Right lobe of liver (tissue), 6 donors: Measurements from ENCODE around the gene HECTD4. TPM values are rescaled to one million over a fixed set of nuclear protein-coding genes. Genes with fewer than 3 reads are reported as not detected.

Source experiments
- ATAC-seq, 4 donors: fragments of 200-7000 bp; cut with Tn5 transposase; one replicate each; pipeline ENCODE4 v1.9.1; 2020; ENCODE audit warnings: mild to moderate bottlenecking in 4 of 4, moderate library complexity in 4 of 4
- DNase-seq, 3 donors: peaks; one replicate each; pipeline ENCODE4 v3.0.0-alpha.2; 2020
- H3K27ac ChIP-seq, 3 donors: fragments of 200-600 bp; one replicate each; pipeline ENCODE4 v1.8.0; 2022
- H3K27me3 ChIP-seq, 2 donors: fragments of 200-600 bp; one replicate each; pipeline ENCODE4 v1.8.0; 2022
- H3K36me3 ChIP-seq, 4 donors: fragments of 200-600 bp; sonication (generic) in 1 of 4; one replicate each; pipeline versions ENCODE4 v1.5.1 to v1.8.0; 2017 to 2022; ENCODE audit warnings: control low read depth in 1 of 4
- H3K4me1 ChIP-seq, 4 donors: fragments of 200-600 bp; sonication (generic) in 1 of 4; one replicate each; pipeline versions ENCODE4 v1.5.1 to v1.8.0; 2017 to 2022; ENCODE audit warnings: control low read depth in 1 of 4
- H3K4me3 ChIP-seq, 3 donors: fragments of 200-600 bp; one replicate each; pipeline ENCODE4 v1.8.0; 2022
- H3K9me3 ChIP-seq, 4 donors: fragments of 200-600 bp; sonication (generic) in 1 of 4; one replicate each; pipeline versions ENCODE4 v1.5.1 to v1.8.0; 2017 to 2022; ENCODE audit warnings: control low read depth in 1 of 4
- CTCF ChIP-seq, 4 donors: fragments of 200-600 bp in 3 of 4; fragments of 450-650 bp in 1 of 4; IDR thresholded peaks; one replicate each; pipeline versions ENCODE4 v1.5.1 to v1.8.0; 2016 to 2022; ENCODE audit warnings: antibody characterized with exemption in 4 of 4, mild to moderate bottlenecking in 2 of 4
- POLR2A ChIP-seq: fragments of 450-650 bp; IDR thresholded peaks from one replicate; pipeline ENCODE4 v1.6.1; 2017; ENCODE audit warnings: antibody characterized with exemption, mild to moderate bottlenecking
- WGBS: methylation state at CpG from one replicate; pipeline ENCODE4 v1.1.6; 2018; ENCODE audit warnings: low coverage, low lambda C conversion rate; ENCODE audit not compliant: insufficient coverage; ENCODE audit errors: missing lambda C conversion rate; 5-methylcytosine and 5-hydroxymethylcytosine counted together
- intact Hi-C, 2 donors: fragments of 100-400 bp; cut with DNase I; formaldehyde crosslinking; loops; one replicate each; pipeline versions ENCODE4 v1.11.2 to v1.14.1; 2022
- total RNA-seq, 6 experiments: library from RNA; depleted of rRNA in 2 of 6; stranded (reverse); fragments of >200 nt in 2 of 6; fragmentation: NEBNext Ultra II Directional in 3 of 6; extraction: Animal tissue kit (Norgen Biotek cat#: 25700) in 3 of 6; gene quantifications; one replicate each; pipeline versions ENCODE4 v1.1.0 to v1.2.4, GENCODE V29; 2016 to 2023
- donor health status: DM: no; HTN: yes; CAD: no.
- donor health status: DM: no; HTN: no; CAD: no.
- donor health status: DM: no; HTN: no; CAD: no.
- donor health status: DM: no; HTN: yes; CAD: no.
- donor health status: DM: no; HTN: yes; CAD: no.

HECTD4 gene
- total RNA-seq, 6 experiments from 2014 or later = 12.6 to 24.4 (median 19.3) TPM

GRCh38 chr12:112370199-112370598 is 12.0 kb downstream of the HECTD4 start:
- WGBS = 30% methylated on average over 1 of the region's 1 CpG
- intact Hi-C loops = no loop called here
- TF ChIP-seq CTCF (IDR thresholded peaks at IDR 0.05) = no peak
- TF ChIP-seq POLR2A = no peak

GRCh38 chr12:112368856-112369255 is 13.4 kb downstream of the HECTD4 start:
- DNase-seq (no peak), ATAC-seq (no peak)
- intact Hi-C loops = no loop called here
- Histone ChIP-seq H3K4me3 (no peak overlapping the region), H3K4me1 (no peaks in the 10 kb centered on the region), H3K9me3 (no peaks in the 10 kb centered on the region), H3K27ac (no peak overlapping the region), H3K36me3 (no peaks in the 10 kb centered on the region), H3K27me3 (no peaks in the 10 kb centered on the region)
- TF ChIP-seq POLR2A (no peak), CTCF (IDR thresholded peaks at IDR 0.05) (no peak)
- 100% methylated on average over 4 of the region's 6 CpGs for WGBS

More at GRCh38 chr12:112370199-112370598, 12.0 kb downstream of the HECTD4 start:
- no peak for DNase-seq
- Histone ChIP-seq H3K27me3 (no peaks in the 10 kb centered on the region), H3K4me3 (no peak overlapping the region), H3K27ac (no peak overlapping the region), H3K4me1 (no peaks in the 10 kb centered on the region), H3K9me3 (no peaks in the 10 kb centered on the region), H3K36me3 (peaks cover 0 to 4% (median 0%) of the 10 kb centered on the region in 4 donors)
- ATAC-seq = no peak

GRCh38 chr12:112367965-112368364 is 14.3 kb downstream of the HECTD4 start:
- Histone ChIP-seq H3K4me1 (no peaks in the 10 kb centered on the region), H3K9me3 (no peaks in the 10 kb centered on the region), H3K27ac (no peak overlapping the region), H3K4me3 (no peak overlapping the region), H3K36me3 (no peaks in the 10 kb centered on the region), H3K27me3 (no peaks in the 10 kb centered on the region)
- ATAC-seq = no peak
- WGBS = 70% methylated on average over 3 of the region's 3 CpGs
- intact Hi-C loops = no loop called here
- DNase-seq = no peak
- TF ChIP-seq CTCF (IDR thresholded peaks at IDR 0.05) (no peak), POLR2A (no peak)

- no peak overlapping the region for H3K4me3 ChIP-seq
- H3K27me3 ChIP-seq = no peaks in the 10 kb centered on the region
- no peak overlapping the region for H3K27ac ChIP-seq
- WGBS = 83% methylated on average over 3 of the region's 3 CpGs
- H3K36me3 ChIP-seq = no peaks in the 10 kb centered on the region
- ATAC-seq (no peak), DNase-seq (no peak)
- H3K9me3 ChIP-seq = no peaks in the 10 kb centered on the region
- H3K4me1 ChIP-seq = no peaks in the 10 kb centered on the region
- TF ChIP-seq POLR2A = no peak
- TF ChIP-seq CTCF (IDR thresholded peaks at IDR 0.05) = no peak
- intact Hi-C loops = no loop called here
These were observed 19.9 kb downstream of the HECTD4 start for GRCh38 chr12:112362310-112362709.

- 92% methylated on average over 4 of the region's 4 CpGs for WGBS
- no peaks in the 10 kb centered on the region for H3K9me3 ChIP-seq
- no peaks in the 10 kb centered on the region for H3K27me3 ChIP-seq
- no peak for DNase-seq
- ATAC-seq = no peak
- intact Hi-C loops = no loop called here
- H3K27ac ChIP-seq = no peak overlapping the region
- H3K4me3 ChIP-seq = no peak overlapping the region
- H3K36me3 ChIP-seq = no peaks in the 10 kb centered on the region
- H3K4me1 ChIP-seq = no peaks in the 10 kb centered on the region
- TF ChIP-seq POLR2A (no peak), CTCF (IDR thresholded peaks at IDR 0.05) (no peak)
These were observed 21.0 kb downstream of the HECTD4 start for GRCh38 chr12:112361271-112361670.
